Stimulated activated CD4-positive, alpha-beta T cell treated with anti-CD3 and anti-CD28 coated beads, Interleukin-15, amount 100 ng/mL, for 1 hour (primary cell): ENCODE measurements around the gene TAF10.

Source experiments
- DNase-seq, 2 donors: peaks; one replicate each; pipeline ENCODE4 v3.0.0-alpha.2; 2020; ENCODE audit warnings: low read depth in 1 of 2, low spot score in 1 of 2

TAF10 gene

GRCh38 chr11:6640985-6641701 is 29.1 kb upstream of the TAF10 start:
- DNase-seq, result no peak

- DNase-seq, result no peak
These were observed 28.3 kb upstream of the TAF10 start for GRCh38 chr11:6640036-6640984.

GRCh38 chr11:6638429-6638828 is 26.4 kb upstream of the TAF10 start:
- DNase-seq, result no peak

- no peak for DNase-seq
These were observed 25.9 kb upstream of the TAF10 start for GRCh38 chr11:6637871-6638270.

DNA sequence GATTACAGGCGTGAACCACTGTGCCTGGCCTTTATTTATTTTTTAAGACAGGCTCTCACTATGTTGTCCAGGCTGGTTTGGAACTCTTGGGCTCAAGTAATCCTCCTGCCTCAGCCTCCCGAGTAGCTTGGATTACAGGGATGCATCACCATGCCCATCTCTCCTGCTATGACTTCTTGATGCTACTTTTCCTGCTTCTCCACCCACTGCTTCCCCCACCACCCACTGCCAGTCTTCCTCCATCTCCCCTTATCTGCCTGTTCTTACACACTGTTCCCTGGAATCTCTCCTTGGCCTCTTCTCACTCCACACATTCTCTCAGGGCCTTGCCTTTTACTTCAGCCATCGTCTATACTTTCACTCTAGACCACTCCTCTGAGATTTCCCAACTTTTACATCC is 24.5 kb upstream of the TAF10 start:
- DNase-seq, result no peak

- DNase-seq, result no peak
These were observed 23.3 kb upstream of the TAF10 start for GRCh38 chr11:6635082-6635932.

DNA sequence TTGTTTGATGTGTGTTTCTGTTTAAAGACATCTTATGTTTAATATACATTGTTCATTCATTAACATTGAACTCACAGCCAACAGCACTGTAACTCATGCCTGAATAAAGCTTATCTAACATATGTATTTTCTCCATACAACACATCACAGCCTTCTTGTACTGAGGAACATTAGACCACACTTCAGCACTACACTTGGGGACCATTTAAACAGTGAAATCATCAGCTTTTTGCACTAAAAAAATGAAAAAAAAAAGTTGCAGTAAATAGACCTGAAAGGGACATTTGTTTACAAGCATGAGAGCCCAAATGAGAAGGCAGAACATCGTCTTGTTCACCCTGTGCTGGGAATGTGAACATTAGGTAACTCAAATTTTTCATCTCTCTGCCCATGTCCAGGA is 22.5 kb upstream of the TAF10 start:
- no peak for DNase-seq

DNA sequence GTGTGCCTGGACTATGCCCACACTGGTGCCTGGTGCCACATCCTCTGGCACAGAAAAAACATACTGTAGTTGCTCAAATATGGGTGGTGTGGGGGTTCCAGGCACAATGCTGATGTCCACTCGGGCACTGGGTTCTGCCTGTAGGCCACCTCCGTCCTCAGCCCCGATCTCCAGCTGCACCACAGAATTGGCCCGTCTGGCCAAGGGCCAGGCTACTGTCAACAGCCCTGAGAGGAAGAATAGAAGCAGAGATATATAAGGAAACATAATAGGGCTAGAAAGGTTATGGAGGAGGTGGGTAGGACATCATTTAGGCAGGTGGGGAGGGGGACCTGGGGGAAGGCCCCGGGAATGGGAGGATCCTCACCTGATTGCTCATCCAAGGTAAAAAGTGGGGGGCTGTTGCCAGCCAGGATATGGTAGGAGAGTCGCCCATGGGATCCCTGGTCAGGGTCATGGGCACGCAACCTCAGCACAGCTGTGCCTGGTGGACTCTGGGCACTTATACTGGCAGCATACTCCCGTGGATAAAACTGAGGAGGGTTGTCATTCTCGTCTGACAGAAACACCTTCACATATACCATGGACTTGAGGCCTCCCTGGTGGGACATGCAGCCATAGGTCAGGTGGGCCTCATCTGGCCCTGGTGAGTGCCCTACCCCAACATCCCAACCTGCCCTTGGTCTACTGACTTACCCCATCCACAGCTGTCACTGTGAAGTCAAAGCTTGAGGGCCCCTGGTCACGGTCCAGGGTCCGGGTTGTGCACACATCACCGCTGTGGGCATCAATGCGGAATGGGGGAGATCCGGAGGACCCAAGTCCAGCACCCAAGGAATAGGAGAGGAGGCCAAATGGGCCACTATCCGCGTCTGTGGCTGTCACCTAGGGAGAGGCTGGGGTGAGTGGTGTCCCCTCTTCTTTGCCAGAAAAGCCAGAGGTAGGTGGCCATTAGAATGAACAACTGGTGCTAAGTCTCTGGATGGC is 21.7 kb upstream of the TAF10 start:
- DNase-seq, result no peak

GRCh38 chr11:6632116-6633073 is 20.4 kb upstream of the TAF10 start:
- DNase-seq, result no peak

DNA sequence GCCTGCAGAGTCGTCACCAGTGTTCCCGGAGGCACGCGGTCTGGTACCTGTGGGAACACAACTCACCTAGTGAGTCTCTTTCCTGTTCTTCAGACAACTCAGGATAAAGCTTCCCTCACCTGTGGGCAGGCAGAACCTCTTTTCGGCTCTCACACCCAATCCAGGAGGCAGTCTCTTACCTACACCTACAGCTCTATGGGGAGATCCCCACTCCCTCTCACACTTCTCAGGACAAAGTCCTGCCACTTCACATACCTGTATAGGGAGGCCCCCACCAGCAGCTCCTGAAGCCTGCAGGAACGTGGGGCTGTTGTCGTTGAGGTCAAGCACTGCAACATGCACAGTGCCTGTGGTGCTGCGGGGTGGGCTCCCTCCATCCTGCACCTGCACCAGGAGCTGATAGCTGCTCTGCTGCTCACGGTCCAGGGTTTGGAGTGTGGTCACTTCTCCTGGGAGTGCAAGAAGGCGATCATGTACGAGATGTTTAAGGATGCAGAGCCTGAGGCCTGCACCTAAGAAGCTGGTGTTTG is 19.4 kb upstream of the TAF10 start:
- no peak for DNase-seq

- no peak for DNase-seq
These were observed 18.7 kb upstream of the TAF10 start for GRCh38 chr11:6630632-6631291.

- no peak for DNase-seq
These were observed 18.0 kb upstream of the TAF10 start for GRCh38 chr11:6629892-6630631.

DNA sequence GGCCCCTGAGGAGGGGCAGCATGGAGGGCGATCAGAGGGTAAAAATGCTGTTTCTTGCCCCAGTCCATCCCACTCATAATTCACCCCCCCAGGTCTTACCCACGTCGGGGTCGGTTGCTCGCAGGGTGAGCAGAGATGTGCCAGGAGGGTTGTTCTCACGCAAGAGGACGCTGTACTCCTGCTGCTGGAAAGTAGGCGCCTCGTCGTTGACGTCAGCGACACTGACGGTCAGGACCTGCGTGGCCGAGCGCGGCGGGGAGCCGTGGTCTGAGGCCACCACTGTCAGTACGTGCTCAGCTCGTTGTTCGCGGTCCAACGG is 17.5 kb upstream of the TAF10 start:
- DNase-seq, result no peak

GRCh38 chr11:6628526-6628925 is 16.5 kb upstream of the TAF10 start:
- DNase-seq, result no peak

DNA sequence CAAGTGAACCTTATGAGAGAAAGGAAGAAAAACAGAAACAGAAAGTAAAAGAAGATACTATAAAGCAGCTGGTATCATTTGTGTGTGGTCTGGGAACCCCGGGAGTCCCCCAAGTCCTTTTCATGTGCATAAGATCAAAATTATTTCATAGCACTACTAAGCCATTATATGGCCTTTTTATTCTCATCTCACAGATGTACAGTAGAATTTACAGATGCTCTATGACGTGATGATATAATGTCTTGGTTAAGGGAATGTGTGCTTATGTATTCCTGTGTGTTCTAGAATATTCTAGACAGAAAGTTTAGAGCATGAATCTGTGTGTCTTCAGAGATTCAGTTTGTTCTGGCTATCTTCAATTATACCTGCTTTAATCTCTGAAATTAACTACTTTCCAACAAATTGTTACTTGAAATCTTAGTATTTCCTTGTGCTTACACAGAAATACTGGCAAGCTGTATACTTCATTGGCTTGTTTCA is 15.8 kb upstream of the TAF10 start:
- DNase-seq, result no peak

GRCh38 chr11:6626971-6627761 is 15.2 kb upstream of the TAF10 start:
- DNase-seq, result no peak
